Measurements from ENCODE around the gene MYO1F. TPM values are rescaled to one million over a fixed set of nuclear protein-coding genes. Genes with fewer than 3 reads are reported as not detected.

MYO1F gene
- total and polyA plus RNA-seq, 2 experiments from 2014 or later = 0.54 to 1.6 TPM

DNA sequence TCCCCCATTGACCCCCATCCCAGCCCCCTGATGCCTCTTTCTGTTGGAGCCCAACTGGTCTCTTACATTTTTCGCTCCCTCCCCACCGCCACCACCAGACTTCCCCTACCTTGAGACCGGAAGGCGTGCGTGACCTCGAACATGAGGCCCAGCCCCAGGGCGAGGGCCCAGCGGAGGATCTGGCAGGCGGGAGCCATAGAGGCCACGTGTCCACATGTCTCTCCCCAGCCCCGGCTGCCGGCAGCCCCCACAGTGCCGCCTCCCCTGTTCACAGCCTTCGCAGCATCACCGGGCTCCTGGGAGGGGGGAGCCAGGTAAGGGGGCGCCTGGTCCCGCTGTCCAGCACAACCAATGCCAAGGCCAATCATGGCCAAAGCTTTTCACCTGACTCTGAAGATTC is 28.3 kb upstream of the MYO1F start:
- no peaks in the 10 kb centered on the region for H3K27me3 ChIP-seq (replicated peaks; ENCODE audit: insufficient read depth)
- DNase-seq = no peak

DNA sequence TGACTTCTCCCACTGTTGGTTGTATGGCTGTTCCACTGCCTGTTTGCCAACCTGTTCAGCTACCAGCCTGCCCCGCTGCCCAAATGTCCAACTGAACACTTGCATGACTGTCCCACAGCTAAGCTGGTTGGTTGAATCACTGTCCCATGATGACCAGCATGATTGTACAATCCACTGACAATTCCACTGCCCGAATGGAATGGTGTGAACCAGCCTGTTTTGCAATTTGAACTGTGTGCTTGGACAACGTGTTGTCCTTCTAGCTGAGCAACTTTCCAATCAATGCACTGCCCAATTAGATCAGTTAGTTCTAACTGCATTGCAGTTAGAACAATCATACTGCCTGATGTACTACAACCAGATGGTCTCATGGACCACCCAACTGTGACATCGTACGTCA is 24.6 kb upstream of the MYO1F start:
- Histone ChIP-seq H2AFZ (no peak overlapping the region), H3K4me1 (ENCODE audit: insufficient read depth) (0 out of 2 replicates have a peak, but pooled peaks cover 1% of the 10 kb centered on the region), H4K20me1 (ENCODE audit: insufficient read depth) (no peaks in the 10 kb centered on the region), H3K4me3 (no peak overlapping the region), H3K4me2 (ENCODE audit: unreplicated experiment) (no peak overlapping the region), H3K9me2 (ENCODE audit: insufficient read depth) (no peaks in the 10 kb centered on the region), H3K27ac (no peak overlapping the region), H3K9ac (no peak overlapping the region), H3K79me2 (ENCODE audit: insufficient read depth) (no peaks in the 10 kb centered on the region), H3F3A (ENCODE audit: insufficient read depth) (no peaks in the 10 kb centered on the region), H3K27me3 (replicated peaks; ENCODE audit: insufficient read depth) (no peaks in the 10 kb centered on the region), H3K9me3 (ENCODE audit: low read depth) (no peaks in the 10 kb centered on the region), H3K36me3 (ENCODE audit: low read depth) (no peaks in the 10 kb centered on the region; the same call in 1 of the 2 replicates)
- no peak for TF ChIP-seq EZH2phosphoT487 (IDR thresholded peaks at IDR 0.05; ENCODE audit: insufficient read depth, low read depth)
- no peak for DNase-seq
- WGBS, 2 experiments (ENCODE audit: low coverage in 1 of 2, low lambda C conversion rate in 2 of 2, missing lambda C conversion rate in 2 of 2) = 90 to 93% methylated on average over 5 of the region's 5 CpGs
- in situ Hi-C loops (cut with MboI) = no loop called here

More for the DNA sequence above, 28.3 kb upstream of the MYO1F start:
- Histone ChIP-seq H3K36me3 (ENCODE audit: low read depth) (no peaks in the 10 kb centered on the region; the same call in 1 of the 2 replicates), H3K9me3 (ENCODE audit: low read depth) (no peaks in the 10 kb centered on the region), H3K4me3 (no peak overlapping the region), H3K27ac (no peak overlapping the region), H3K9me2 (ENCODE audit: insufficient read depth) (no peaks in the 10 kb centered on the region), H3K4me1 (ENCODE audit: insufficient read depth) (peaks cover 16% of the 10 kb centered on the region), H2AFZ (no peak overlapping the region), H4K20me1 (ENCODE audit: insufficient read depth) (no peaks in the 10 kb centered on the region), H3K79me2 (ENCODE audit: insufficient read depth) (no peaks in the 10 kb centered on the region), H3F3A (ENCODE audit: insufficient read depth) (0 out of 2 replicates have a peak, but pooled peaks cover 4% of the 10 kb centered on the region), H3K4me2 (ENCODE audit: unreplicated experiment) (no peak overlapping the region), H3K9ac (no peak overlapping the region)
- TF ChIP-seq EZH2phosphoT487 (IDR thresholded peaks at IDR 0.05; ENCODE audit: insufficient read depth, low read depth) = no peak
- TF ChIP-seq EZH2 (IDR thresholded peaks at IDR 0.05; ENCODE audit: insufficient read depth, poor library complexity, severe bottlenecking) = no peak
- in situ Hi-C loops (cut with MboI) = no loop called here
- 95 to 96% methylated on average over 8 to 17 of the region's 17 CpGs for WGBS, 2 experiments (ENCODE audit: low coverage in 1 of 2, low lambda C conversion rate in 2 of 2, missing lambda C conversion rate in 2 of 2)

DNA sequence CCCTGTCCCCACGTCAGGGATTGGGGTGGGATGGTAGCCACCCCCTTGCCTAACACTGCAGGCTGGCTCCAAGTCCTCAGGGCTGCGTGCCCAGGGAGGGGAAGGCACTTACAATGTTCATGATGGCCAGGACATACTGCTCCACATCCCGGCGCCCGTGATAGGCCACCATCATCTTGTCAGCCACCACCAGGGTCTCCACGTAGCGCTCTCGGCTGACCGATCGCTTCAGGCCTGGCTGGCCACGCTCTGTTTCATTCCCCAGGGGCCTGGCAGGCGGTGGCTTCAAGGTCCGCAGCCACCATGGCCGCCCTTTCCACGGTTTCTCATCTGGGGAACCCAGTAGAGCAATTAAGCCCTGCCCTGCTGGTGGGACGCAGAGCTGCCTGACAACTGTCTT is 23.6 kb upstream of the MYO1F start:
- TF ChIP-seq EZH2 (IDR thresholded peaks at IDR 0.05; ENCODE audit: insufficient read depth, poor library complexity, severe bottlenecking) (no peak), EZH2phosphoT487 (IDR thresholded peaks at IDR 0.05; ENCODE audit: insufficient read depth, low read depth) (no peak)
- no peak overlapping the region for H2AFZ ChIP-seq
- no peaks in the 10 kb centered on the region for H3K9me3 ChIP-seq (ENCODE audit: low read depth)
- 90% methylated on average over 16 of the region's 16 CpGs for WGBS, 2 experiments (ENCODE audit: low coverage in 1 of 2, low lambda C conversion rate in 2 of 2, missing lambda C conversion rate in 2 of 2)
- H3K4me3 ChIP-seq = no peak overlapping the region
- no peaks in the 10 kb centered on the region for H4K20me1 ChIP-seq (ENCODE audit: insufficient read depth)
- no peaks in the 10 kb centered on the region; the same call in 1 of the 2 replicates for H3K36me3 ChIP-seq (ENCODE audit: low read depth)
- no peaks in the 10 kb centered on the region for H3K9me2 ChIP-seq (ENCODE audit: insufficient read depth)
- in situ Hi-C loops (cut with MboI) = no loop called here
- no peaks in the 10 kb centered on the region for H3K79me2 ChIP-seq (ENCODE audit: insufficient read depth)
- no peaks in the 10 kb centered on the region for H3K27me3 ChIP-seq (replicated peaks; ENCODE audit: insufficient read depth)
- no peak overlapping the region for H3K4me2 ChIP-seq (ENCODE audit: unreplicated experiment)
- DNase-seq = no peak
- H3K9ac ChIP-seq = no peak overlapping the region
- H3K4me1 ChIP-seq (ENCODE audit: insufficient read depth) = no peaks in the 10 kb centered on the region
- no peak overlapping the region for H3K27ac ChIP-seq
- H3F3A ChIP-seq (ENCODE audit: insufficient read depth) = no peaks in the 10 kb centered on the region

DNA sequence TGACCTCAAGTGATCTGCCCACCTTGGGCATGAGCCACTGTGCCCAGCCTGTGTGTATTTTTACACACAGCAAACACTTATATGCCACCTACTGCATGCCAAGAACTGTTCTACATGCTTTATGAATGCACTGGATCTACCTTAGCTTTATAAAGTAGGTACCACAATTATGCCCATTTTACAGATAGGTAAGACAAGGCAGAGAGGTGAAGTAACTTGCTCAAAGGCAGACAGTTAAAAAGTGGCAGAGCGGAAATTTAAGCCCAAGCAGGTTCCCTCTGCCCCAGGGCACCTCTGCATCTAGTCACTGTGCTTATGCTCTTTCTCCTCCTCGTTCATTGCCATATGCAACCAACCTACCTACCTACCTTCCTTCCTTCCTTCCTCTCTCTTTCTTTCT is 22.8 kb upstream of the MYO1F start:
- Histone ChIP-seq H3K79me2 (ENCODE audit: insufficient read depth) (no peaks in the 10 kb centered on the region), H4K20me1 (ENCODE audit: insufficient read depth) (no peaks in the 10 kb centered on the region), H3K9me3 (ENCODE audit: low read depth) (no peaks in the 10 kb centered on the region), H2AFZ (no peak overlapping the region), H3K4me1 (ENCODE audit: insufficient read depth) (no peaks in the 10 kb centered on the region), H3K9ac (no peak overlapping the region), H3K9me2 (ENCODE audit: insufficient read depth) (no peaks in the 10 kb centered on the region), H3F3A (ENCODE audit: insufficient read depth) (no peaks in the 10 kb centered on the region), H3K4me2 (ENCODE audit: unreplicated experiment) (no peak overlapping the region), H3K27ac (no peak overlapping the region), H3K36me3 (ENCODE audit: low read depth) (no peaks in the 10 kb centered on the region; the same call in 1 of the 2 replicates), H3K27me3 (replicated peaks; ENCODE audit: insufficient read depth) (no peaks in the 10 kb centered on the region), H3K4me3 (no peak overlapping the region)
- in situ Hi-C loops (cut with MboI) = no loop called here
- TF ChIP-seq EZH2 (IDR thresholded peaks at IDR 0.05; ENCODE audit: insufficient read depth, poor library complexity, severe bottlenecking) (no peak), EZH2phosphoT487 (IDR thresholded peaks at IDR 0.05; ENCODE audit: insufficient read depth, low read depth) (no peak)
- 94 to 96% methylated on average over 2 of the region's 2 CpGs for WGBS, 2 experiments (ENCODE audit: low coverage in 1 of 2, low lambda C conversion rate in 2 of 2, missing lambda C conversion rate in 2 of 2)
- no peak for DNase-seq

DNA sequence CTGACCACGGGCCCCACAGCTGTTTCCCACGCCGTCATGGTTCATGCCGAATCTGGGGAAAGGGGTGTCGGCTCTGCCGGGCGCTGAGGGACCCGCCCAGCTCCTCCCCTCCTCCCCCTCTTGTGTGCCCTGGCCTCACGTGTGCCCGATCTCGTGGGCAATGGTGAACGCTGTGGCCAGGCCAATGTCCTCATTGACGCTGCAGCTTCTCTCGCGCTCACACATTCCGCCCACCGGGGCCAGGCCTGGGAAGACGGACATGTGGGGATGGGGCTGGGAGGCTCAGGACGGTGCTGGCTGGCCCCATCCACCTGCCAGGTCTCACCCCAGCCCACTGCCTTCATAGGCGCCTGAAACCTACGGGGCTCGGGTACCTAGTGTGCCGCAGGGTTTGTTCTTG is 18.9 kb upstream of the MYO1F start:
- H3F3A ChIP-seq (ENCODE audit: insufficient read depth) = peaks cover 4% of the 10 kb centered on the region; the same call in 1 of the 2 replicates
- no peak for DNase-seq

More for the DNA sequence above, 18.9 kb upstream of the MYO1F start:
- WGBS, 2 experiments (ENCODE audit: low coverage in 1 of 2, low lambda C conversion rate in 2 of 2, missing lambda C conversion rate in 2 of 2) = 62 to 65% methylated on average over 18 to 23 of the region's 23 CpGs
- Histone ChIP-seq H3K9ac (no peak overlapping the region), H3K9me3 (ENCODE audit: low read depth) (no peaks in the 10 kb centered on the region), H3K79me2 (ENCODE audit: insufficient read depth) (no peaks in the 10 kb centered on the region), H3K9me2 (ENCODE audit: insufficient read depth) (no peaks in the 10 kb centered on the region), H4K20me1 (ENCODE audit: insufficient read depth) (no peaks in the 10 kb centered on the region), H3K27me3 (replicated peaks; ENCODE audit: insufficient read depth) (no peaks in the 10 kb centered on the region), H3K36me3 (ENCODE audit: low read depth) (no peaks in the 10 kb centered on the region), H3K4me1 (ENCODE audit: insufficient read depth) (no peaks in the 10 kb centered on the region), H3K4me2 (ENCODE audit: unreplicated experiment) (no peak overlapping the region), H3K4me3 (no peak overlapping the region), H2AFZ (no peak overlapping the region), H3K27ac (no peak overlapping the region)
- in situ Hi-C loops (cut with MboI) = no loop called here
- TF ChIP-seq EZH2phosphoT487 (IDR thresholded peaks at IDR 0.05; ENCODE audit: insufficient read depth, low read depth) (no peak), EZH2 (IDR thresholded peaks at IDR 0.05; ENCODE audit: insufficient read depth, poor library complexity, severe bottlenecking) (no peak)
